ENCODE measurements around the gene ZNF354B.
"Not testable (repeated sequence)": the region's sequence is repeated elsewhere in the genome, so short reads cannot be mapped to it uniquely, and the experiment has no call there.

Gene ZNF354B

DNA sequence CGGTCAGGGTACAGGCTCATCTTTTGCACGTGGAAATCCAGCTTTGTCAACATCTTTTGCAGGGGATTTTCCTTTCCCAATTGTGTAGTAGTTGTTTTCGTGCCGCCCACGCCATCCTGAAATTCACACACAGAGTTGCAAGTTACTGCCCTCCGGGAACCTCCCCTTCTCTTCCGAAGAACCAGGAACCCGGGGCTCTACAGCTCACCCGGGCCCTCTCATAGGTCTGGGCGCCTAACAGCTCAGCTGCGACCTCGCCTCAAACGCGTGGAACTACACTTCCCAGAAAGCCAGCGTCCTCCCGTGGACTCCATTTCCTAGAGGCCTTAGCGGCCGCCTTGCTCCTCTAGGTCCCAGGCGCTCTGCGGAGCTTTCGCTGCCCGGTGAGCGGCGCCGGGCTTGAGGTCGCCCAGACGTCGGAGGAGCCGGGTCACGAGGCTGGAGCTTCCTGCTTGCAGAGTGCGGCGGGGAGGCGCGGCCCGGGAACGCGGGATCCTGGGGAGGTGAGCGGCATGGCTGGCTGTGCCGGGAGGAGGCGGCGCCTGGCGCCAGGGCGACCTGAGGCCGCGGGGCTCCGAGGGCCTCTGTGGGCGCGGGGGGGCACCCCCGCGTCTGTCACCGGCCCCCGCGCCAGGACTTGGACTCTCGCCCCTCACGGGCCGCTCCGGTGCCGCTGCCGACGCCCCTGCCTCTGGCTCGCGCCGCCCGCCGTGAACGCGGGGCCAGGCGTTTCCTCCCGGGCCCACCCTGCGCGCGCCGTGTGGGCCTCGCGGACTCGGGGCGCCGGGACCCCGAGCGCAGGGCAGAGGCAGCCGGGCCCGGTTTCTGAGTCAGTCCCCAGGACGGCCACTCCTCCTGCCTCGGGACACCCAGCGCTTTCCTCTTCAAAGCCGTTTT is at the start of gene ZNF354B:
Gene ZNF354B, plus strand, starts transcription at position 329 of the 897 bp plus-strand sequence. CDS start 1,095 bp downstream, outside the sequence.
- in situ Hi-C loops (cut with HindIII; ENCODE audit: low sequenced_read_pairs): no loop called here

DNA sequence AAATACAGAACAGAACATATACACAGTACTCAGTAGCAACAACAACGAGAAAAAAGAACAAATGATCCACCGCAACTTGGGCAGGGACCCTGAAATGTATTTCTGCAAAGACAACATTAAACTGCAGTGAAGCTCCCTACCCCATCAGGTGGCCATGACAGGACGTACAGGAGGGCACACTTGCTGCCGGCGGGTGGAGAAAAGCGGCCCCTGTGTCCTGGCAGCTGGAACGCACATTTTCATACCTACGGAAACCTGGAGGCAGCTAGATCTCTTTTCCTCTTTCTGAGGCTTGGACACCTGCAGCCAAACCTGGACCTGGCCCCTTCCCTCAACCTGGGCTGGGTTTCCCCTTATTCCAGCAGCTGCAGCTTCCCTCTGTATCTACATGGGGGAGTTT is 42.2 kb upstream of the ZNF354B start:
- in situ Hi-C loops (cut with HindIII; ENCODE audit: low sequenced_read_pairs): no loop called here

DNA sequence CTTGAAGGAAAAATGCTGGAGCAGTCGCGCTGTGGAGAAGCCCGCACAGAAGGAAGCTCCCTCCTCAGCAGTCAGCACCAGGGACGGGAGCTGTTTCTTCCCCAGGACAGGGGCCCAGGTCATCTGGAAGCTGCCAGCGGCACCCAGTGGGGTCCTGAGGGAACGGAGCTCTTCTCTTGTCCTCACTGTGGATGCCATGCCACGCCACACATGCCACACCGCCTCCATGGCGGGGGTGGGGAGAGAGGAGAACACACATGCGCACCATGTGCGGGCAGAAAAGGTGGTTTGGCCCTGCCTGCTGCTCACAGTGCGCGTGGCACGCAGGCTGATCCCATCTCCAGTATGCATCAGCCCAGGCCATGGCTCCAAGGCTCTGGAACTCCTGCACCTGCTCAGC is 41.7 kb upstream of the ZNF354B start:
- in situ Hi-C loops (cut with HindIII; ENCODE audit: low sequenced_read_pairs): no loop called here

DNA sequence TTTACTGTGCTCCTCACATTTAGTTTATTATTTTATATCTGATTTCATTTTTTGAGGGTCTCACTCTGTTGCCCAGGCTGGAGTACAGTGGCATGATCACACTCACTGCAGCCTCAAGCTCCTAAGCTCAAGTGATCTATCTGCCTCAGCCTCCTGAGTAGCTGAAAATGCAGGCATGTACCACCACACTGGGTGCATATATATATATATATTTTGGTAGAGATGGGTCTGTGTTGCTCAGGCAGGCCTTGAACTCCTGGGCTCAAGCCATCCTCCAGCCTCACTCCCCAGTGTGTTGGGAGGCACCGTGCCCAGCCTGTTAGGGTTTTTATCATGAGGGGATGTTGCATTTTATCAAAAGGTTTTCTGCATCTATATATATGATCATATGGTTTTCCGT is 39.8 kb upstream of the ZNF354B start:
- in situ Hi-C loops (cut with HindIII; ENCODE audit: low sequenced_read_pairs): no loop called here

DNA sequence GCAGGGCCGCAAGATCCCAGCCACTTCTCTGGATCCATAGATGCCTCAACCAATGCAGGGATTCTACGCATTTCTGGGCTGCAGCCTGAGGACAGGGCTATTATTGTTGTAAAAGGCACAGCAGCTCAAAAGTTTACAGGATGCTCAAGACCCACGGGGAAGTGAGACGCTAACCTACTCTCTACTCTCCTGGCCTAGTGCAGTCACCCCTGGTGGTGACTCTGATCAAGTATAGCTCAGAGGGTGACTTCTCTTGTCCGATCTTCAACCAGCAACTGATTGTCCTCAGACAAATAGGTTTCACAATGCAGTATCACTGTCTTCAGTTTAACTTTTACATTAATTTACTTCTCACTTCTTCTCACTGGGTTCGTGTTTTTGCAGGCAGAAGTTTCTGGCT is 34.3 kb upstream of the ZNF354B start:
- in situ Hi-C loops (cut with HindIII; ENCODE audit: low sequenced_read_pairs): no loop called here

DNA sequence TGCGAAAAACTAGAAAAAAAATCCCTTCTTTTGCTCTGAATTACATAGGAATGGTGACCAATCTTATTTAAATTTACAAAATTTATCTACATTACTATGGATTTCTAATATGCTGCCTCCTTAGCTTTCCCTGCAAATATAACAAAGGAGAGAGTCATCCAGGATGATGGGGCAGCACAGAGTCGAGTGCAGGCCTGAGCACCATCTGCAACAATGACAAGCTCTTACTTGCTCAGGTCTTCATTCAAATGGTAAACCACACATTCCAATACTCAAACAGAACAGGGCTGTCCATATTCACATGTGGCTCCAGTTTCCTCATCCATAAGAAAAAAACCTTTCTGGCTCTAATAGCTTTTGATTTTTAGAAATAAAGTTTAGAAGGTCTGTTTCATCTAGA is 33.5 kb upstream of the ZNF354B start:
- in situ Hi-C loops (cut with HindIII; ENCODE audit: low sequenced_read_pairs): no loop called here

DNA sequence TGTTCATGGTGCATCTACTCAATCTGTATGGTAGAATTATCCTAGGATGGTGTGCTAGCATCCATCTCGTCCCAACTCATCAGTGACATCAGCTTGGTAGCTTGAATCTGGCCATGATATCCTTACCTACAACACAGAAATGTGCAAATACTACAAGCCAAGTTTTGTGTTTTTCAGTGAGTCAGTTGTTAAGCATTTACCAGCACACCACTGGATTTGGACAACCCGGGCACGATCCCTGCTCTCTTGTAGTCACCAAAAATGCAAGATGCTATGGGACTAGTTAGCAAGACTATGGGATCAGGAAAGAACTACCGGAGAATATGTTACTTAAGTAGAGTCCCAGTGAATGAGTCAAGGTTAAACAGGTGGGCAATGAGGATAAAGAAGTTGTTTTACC is 32.1 kb upstream of the ZNF354B start:
- in situ Hi-C loops (cut with HindIII; ENCODE audit: low sequenced_read_pairs): no loop called here

DNA sequence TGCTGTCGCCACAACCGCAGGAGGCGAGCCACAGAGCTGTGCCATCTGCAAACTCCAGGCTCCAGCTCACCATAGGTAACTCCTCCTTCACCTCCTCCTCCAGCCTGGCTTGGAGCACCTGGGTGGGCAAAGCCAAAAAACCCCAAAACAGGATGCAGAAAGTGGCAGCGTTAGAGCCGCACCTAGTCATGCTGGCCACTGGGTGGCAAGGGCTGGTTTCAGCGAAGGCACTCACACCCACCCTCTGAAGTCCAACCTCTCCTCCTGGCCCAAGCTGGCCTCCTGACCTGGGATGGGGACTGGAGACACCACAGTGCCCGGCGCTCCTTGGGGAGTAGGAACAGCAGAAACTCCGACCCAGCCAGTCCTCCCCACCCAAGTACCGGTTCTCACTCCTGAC is 28.7 kb upstream of the ZNF354B start:
- in situ Hi-C loops (cut with HindIII; ENCODE audit: low sequenced_read_pairs): no loop called here

DNA sequence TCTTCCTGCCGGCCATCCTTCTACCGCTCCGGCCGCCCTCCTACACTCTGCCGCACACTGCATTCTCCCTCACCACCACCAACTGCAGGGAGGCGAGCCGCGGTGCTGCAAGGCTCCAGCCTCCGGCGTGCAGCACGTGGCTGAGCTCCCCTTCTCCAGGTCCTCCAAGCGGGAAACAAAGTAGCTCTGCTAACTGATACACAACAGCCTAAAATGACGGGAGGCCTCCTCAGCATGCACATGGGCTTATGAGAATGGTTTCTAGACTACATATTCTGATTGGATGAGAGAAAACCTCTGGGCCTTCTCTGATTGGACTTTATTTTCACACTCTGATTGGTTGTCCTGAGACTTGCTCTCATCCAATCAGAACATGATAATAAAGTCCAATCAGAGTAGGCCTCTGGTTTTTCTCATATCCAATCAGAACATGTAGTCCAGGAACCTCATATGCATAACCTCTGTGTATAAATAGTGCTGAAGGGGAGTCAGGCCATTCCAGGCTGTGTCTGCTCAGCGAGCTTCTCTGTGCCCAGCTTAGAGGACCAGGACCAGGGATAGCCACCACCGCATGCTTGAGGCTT is 27.0 kb upstream of the ZNF354B start:
- in situ Hi-C loops (cut with HindIII; ENCODE audit: low sequenced_read_pairs): no loop called here

DNA sequence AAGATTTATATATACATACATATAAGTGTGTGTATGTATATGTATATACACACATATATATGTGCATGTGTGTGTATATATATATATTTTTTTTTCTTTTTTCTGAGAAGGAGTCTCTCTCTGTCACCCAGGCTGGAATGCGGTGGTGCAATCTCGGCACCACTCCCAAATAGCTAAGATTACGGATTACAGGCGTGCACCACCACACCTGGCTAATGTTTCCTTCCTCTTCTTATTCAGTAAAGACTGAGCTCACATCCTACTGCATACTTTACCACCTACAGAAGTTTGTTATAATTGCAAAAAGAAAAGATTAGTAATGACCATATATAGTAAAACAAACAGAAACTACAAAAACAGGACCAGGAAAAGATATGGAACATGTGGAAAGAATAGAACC is 23.1 kb upstream of the ZNF354B start:
- in situ Hi-C loops (cut with HindIII; ENCODE audit: low sequenced_read_pairs): no loop called here

DNA sequence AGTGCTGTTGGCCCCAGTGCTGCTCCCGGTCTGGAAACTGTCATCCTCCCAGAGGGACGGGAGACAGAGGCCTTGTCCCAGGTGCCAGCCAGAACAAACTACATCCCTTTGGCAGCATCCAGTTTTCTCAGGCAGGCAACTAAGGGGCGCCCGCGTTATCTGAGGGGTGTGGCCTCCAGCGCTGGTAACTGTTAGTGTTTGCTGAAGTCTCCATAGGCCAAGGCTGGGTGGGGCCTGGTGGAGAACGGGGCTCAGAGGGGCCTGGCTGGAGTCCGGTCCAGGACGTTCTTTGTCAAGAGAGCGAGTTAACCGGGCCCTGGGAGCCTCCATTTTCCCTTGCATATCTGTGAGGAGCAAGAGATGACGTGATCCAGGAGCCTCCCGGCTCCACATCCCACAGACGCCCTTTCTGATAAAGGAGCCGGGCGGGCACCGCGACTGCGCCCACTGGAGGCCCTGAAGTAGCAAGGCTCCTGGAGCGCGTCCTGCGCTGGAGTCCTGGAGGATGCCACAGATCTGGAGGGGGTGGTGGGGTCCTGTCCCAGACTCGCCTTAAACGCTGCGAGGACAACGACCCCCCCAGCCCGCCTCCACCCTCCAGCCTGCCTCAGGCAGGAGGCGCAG is 20.9 kb upstream of the ZNF354B start:
- in situ Hi-C loops (cut with HindIII; ENCODE audit: low sequenced_read_pairs): not testable (repeated sequence)

DNA sequence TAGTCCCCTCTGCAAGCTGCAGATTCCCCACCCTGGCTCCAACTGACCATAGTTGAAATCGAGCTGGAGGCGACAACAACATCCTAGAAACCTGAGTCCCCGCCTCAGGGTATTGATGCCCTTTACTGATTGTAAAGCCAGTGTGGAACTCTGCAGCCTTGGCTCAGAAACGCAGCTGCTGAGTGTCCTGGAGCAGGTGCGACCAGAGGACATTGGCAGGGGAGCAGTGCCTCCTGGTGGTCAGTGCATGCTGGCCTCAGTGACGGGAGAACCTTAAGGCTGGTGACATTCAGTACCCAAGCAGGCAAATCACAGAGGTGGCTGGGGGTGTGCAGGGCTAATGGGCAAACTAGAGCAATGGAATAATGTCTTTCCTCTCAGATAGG is 20.4 kb upstream of the ZNF354B start:
- in situ Hi-C loops (cut with HindIII; ENCODE audit: low sequenced_read_pairs): no loop called here

DNA sequence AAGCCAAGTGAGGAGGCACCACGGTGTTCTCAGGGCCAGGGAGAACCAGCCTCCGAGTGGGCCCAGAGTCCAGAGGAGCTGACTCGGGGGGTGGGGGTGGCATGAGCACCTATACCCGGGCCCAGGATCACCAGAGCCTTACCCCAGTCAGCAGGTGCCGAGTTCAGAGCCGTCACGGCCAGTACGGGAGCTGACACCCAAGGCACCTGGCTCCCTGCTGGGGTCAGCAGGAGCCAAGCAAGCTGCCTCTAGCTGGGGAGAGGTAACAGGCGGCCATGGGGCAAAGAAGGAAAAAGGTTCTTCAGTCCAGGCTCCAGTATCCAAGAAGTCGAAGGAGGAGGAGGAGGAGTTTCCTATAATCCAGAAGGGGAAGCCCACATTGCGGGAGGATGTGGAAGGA is 19.4 kb upstream of the ZNF354B start:
- in situ Hi-C loops (cut with HindIII; ENCODE audit: low sequenced_read_pairs): not testable (repeated sequence)

DNA sequence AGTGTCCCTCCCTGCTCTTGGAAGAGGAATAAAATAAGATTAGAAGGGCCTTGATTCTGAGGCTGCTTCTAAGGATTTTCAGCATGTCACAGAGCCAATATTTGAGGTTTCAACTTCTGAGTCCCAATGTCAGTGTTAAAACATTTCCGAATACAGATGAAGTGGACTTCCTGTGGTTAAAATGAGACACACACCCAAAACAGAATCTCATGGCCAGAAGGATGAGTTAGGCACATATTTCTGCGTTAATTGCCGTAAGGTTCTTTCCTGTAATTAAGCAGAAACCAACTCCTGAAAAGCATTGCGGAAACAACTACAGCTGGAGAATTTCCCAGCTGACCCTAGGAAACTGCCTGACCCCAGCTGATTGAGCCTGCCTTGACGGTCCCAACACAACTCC is 10.4 kb upstream of the ZNF354B start:
- in situ Hi-C loops (cut with HindIII; ENCODE audit: low sequenced_read_pairs): no loop called here

DNA sequence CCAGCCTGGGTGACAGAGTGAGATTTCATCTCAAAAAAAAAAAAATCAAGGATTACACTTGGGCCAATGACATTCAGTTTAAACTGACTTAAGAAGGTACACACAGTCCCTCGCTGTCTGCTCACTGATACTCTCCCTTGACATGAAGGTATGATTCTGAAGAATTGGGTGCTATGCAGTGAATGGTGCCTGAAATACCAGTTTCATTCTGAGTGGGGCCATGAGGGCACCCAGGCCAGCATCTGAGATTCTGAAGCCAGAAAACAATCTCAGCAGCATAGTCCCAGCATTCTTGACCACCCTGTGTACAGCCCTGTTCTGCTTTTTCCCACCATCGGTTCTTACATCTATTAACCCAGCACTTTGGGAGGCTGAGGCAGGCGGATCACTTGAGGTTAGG is 7.8 kb upstream of the ZNF354B start:
- in situ Hi-C loops (cut with HindIII; ENCODE audit: low sequenced_read_pairs): no loop called here

DNA sequence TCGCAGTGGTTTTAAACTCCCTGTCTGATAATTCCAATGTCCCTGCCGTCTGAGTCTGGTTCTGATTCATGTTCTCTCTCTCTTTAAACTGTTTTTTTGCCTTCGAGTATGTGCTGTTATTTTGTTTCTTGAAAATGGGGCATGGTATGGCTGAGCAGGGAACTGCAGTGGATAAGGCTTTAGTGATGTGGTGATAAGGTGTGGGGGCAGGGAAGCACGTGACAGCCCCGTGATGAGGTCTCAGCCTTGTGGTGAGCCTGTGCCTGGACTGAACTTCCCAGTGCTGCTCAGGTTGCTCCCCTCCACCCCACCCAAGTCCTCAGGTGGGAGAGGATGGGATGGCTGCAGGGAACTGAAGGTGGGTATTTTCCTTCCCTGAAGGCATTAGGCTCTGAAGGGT is 5.5 kb upstream of the ZNF354B start:
- in situ Hi-C loops (cut with HindIII; ENCODE audit: low sequenced_read_pairs): no loop called here

DNA sequence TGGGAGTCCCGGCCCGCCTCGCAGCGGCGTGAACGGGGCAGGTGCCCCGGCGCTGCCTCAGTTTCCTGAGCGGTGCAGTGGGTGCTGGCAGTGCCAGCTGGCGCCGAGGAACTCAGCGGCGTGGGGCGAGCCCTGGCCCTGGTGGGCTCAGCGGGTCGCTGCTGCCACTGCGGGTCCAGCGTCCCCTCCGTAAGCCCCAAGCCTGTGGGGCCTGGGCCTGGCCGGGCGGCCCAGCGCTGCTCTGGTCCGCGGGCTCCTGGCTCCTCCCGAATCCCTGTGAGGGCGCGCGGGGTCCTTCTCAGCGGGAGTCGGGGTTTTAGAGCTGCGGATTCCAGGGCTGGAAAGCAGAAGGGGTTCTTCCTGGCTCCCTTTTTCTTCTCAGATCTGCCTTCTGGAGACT is 862 bp downstream of the ZNF354B start:
- in situ Hi-C loops (cut with HindIII; ENCODE audit: low sequenced_read_pairs): not testable (repeated sequence)

DNA sequence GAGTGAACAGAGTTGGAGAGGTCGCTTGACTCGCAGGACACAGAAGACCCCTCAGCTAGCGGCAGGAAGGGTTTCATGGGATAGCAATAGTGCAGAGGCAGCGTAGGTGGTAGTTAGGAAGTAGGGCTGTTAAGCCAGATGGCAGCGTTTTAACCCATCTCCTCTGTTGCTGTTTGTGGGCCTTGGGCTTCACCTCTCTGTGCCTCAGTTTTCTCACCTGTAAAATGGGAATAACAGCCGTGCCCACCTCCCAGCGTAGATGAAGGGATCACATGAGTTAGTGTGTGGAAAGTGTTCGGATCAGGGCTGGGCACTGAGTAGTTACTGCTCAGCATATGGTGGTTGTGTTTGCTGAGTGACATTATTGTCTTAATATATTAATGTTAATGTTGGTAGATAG is 1.9 kb downstream of the ZNF354B start:
- in situ Hi-C loops (cut with HindIII; ENCODE audit: low sequenced_read_pairs): no loop called here

DNA sequence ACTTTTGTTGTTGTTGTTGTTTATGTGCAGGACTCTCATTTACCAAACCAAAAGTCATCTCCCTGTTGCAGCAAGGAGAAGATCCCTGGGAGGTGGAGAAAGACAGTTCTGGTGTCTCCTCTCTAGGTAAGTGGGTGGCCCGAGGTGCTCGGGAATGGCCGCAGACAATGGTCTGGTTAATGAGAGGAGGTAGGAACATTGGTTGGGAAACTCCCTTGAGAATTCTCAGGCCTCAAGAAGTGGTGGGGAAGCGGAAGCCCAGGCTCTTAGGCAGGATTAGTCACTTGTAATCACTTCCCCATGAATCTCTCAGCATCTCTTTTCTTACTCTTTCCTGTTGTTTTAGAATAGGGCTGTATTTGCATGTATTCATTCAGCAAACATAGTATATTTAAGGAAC is 7.2 kb downstream of the ZNF354B start:
- in situ Hi-C loops (cut with HindIII; ENCODE audit: low sequenced_read_pairs): no loop called here

DNA sequence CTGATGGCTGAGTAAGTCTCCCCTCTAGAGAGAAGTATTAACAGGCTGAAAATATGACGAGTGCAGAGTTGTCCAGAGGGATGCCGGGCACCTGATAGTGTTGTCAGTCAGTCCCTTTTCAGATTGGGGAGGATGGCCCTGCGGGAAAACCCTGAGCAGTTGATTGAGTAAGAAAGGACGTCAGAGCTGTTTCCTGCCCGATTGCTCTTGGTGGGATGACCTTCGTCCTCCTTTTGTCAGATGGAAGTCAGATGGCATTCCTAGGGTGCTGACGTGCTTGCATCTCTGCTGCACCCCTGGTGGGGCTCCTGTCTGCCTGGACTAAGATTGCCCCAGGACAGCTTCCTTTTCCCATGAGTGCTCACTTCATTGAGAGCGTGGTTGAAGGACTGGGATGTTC is 9.8 kb downstream of the ZNF354B start:
- in situ Hi-C loops (cut with HindIII; ENCODE audit: low sequenced_read_pairs): no loop called here

DNA sequence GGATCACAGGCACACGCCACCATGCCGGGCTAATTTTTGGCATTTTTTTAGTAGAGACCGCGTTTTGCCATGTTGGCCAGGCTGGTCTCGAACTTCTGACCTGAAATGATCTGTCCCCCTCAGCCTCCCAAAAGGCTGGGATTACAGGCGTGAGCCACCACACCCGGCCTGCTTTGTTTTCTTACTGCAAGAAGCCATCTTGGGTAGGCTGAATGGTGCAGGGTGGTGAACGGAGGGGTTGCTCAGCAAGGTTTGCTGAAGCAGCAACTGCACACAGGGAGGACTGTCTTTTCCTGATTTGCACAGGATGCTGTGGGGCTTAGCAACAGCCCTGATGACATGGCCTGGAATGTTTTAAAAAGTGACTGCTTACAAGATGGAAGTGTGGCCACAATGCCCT is 10.7 kb downstream of the ZNF354B start:
- in situ Hi-C loops (cut with HindIII; ENCODE audit: low sequenced_read_pairs): no loop called here

DNA sequence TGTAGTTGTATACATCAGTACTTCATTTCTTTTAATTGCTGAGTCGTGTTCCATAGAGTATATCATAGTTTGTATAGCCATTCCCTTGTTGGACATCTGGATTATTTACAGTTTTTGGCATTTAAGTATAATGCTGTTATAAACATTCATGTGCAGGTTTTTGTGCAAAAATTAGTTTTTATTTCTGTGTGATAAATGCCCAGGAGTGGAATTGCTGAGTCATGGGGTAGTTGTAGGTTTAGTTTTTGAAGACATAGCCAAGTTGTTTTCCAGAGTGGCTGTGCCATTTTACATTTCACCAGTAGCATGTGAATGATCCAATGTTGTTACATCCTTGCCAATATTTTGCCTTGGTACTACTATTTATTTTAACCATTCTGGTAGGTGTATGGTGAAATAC is 12.5 kb downstream of the ZNF354B start:
- in situ Hi-C loops (cut with HindIII; ENCODE audit: low sequenced_read_pairs): no loop called here
